Natural killer cell (primary cell): Measurements from ENCODE around the gene CKAP4. TPM values are rescaled to one million over a fixed set of nuclear protein-coding genes. Genes with fewer than 3 reads are reported as not detected.

Experiments used
- ATAC-seq, 3 donors: fragments of 150-1000 bp in 2 of 3; fragments of 200-7000 bp in 1 of 3; cut with Tn5 transposase; 1 replicate in 1 of 3; 2 replicates in 2 of 3; pipeline ENCODE4 v1.10.0; 2021; ENCODE audit warnings: mild to moderate bottlenecking in 2 of 3, moderate library complexity in 2 of 3
- DNase-seq, 2 donors: peaks; one replicate each; pipeline versions ENCODE4 v3.0.0 to v3.0.0-alpha.2; 2013 to 2021; ENCODE audit warnings: mixed read lengths in 1 of 2
- H3K27ac ChIP-seq: one replicate; pipeline ENCODE4 v1.5.1; 2013; ENCODE audit warnings: mild to moderate bottlenecking, low read length
- H3K27me3 ChIP-seq: one replicate; pipeline ENCODE4 v1.6.1; 2013; ENCODE audit warnings: low read length; ENCODE audit not compliant: control insufficient read depth, insufficient read depth
- H3K36me3 ChIP-seq: one replicate; pipeline ENCODE4 v1.6.1; 2013; ENCODE audit warnings: low read length; ENCODE audit not compliant: control insufficient read depth, insufficient read depth
- H3K4me1 ChIP-seq: one replicate; pipeline ENCODE4 v1.6.1; 2013; ENCODE audit warnings: low read length; ENCODE audit not compliant: control insufficient read depth, insufficient read depth
- H3K4me3 ChIP-seq: one replicate; pipeline ENCODE4 v1.5.1; 2013; ENCODE audit warnings: low read length
- H3K9me3 ChIP-seq: one replicate; pipeline ENCODE4 v1.6.1; 2013; ENCODE audit warnings: low read length; ENCODE audit not compliant: control insufficient read depth, insufficient read depth
- H3K27ac Mint-ChIP-seq, 2 donors: one replicate each; pipeline ENCODE4 v1.8.0; 2022; ENCODE audit warnings: mild to moderate bottlenecking in 2 of 2, mixed read lengths in 2 of 2, moderate library complexity in 1 of 2
- H3K27me3 Mint-ChIP-seq, 2 donors: one replicate each; pipeline ENCODE4 v1.8.0; 2022; ENCODE audit warnings: low read depth in 2 of 2, mixed read lengths in 2 of 2
- H3K36me3 Mint-ChIP-seq: one replicate; pipeline ENCODE4 v1.8.0; 2022; ENCODE audit warnings: mixed read lengths
- H3K4me1 Mint-ChIP-seq, 2 donors: one replicate each; pipeline ENCODE4 v1.8.0; 2022; ENCODE audit warnings: mixed read lengths in 2 of 2
- H3K4me3 Mint-ChIP-seq: one replicate; pipeline ENCODE4 v1.8.0; 2022; ENCODE audit warnings: mild to moderate bottlenecking, moderate library complexity, mixed read lengths
- H3K9me3 Mint-ChIP-seq, 2 donors: one replicate each; pipeline ENCODE4 v1.8.0; 2022; ENCODE audit warnings: mixed read lengths in 2 of 2
- WGBS: methylation state at CpG from one replicate; pipeline ENCODE4 v1.1.7; 2013; ENCODE audit warnings: missing lambda C conversion rate; ENCODE audit not compliant: insufficient coverage; 5-methylcytosine and 5-hydroxymethylcytosine counted together
- intact Hi-C: fragments of 100-400 bp; cut with micrococcal nuclease; formaldehyde crosslinking; loops from one replicate; pipeline ENCODE4 v1.14.2; 2022
- total RNA-seq, 4 donors: library from RNA; stranded (reverse); fragments of 120-200 nt in 1 of 4; gene quantifications; one replicate each; pipeline versions ENCODE4 v1.2.3 to v1.2.4, GENCODE V29; 2013 to 2022
- TF ChIP-seq, protein P1 (sequence below): fragments of 200-600 bp; IDR thresholded peaks from one replicate; pipeline ENCODE4 v1.8.0; 2022; ENCODE audit warnings: antibody characterized with exemption

The CKAP4 gene
- total RNA-seq, 3 donors from 2014 or later (not counting 1 experiment from before 2014, with no cell fraction given): 2.0 to 19.4 (median 2.0) TPM

- WGBS: 96% methylated on average over 2 of the region's 4 CpGs
- Histone ChIP-seq H3K9me3 (peaks cover 8% of the 10 kb centered on the region), H3K27ac (no peak overlapping the region), H3K36me3 (no peaks in the 10 kb centered on the region), H3K4me3 (no peak overlapping the region), H3K27me3 (peaks cover 6% of the 10 kb centered on the region), H3K4me1 (no peaks in the 10 kb centered on the region)
- ATAC-seq: peak in 1 of 3 donors; percentile 22
- TF ChIP-seq, protein P1, sequence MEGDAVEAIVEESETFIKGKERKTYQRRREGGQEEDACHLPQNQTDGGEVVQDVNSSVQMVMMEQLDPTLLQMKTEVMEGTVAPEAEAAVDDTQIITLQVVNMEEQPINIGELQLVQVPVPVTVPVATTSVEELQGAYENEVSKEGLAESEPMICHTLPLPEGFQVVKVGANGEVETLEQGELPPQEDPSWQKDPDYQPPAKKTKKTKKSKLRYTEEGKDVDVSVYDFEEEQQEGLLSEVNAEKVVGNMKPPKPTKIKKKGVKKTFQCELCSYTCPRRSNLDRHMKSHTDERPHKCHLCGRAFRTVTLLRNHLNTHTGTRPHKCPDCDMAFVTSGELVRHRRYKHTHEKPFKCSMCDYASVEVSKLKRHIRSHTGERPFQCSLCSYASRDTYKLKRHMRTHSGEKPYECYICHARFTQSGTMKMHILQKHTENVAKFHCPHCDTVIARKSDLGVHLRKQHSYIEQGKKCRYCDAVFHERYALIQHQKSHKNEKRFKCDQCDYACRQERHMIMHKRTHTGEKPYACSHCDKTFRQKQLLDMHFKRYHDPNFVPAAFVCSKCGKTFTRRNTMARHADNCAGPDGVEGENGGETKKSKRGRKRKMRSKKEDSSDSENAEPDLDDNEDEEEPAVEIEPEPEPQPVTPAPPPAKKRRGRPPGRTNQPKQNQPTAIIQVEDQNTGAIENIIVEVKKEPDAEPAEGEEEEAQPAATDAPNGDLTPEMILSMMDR: no peak
- intact Hi-C loops: loop anchor here (1.0 kb wide), 1 partner anchor 55 kb away; no protein-coding TSS in a partner anchor
- Mint-ChIP-seq H3K4me3 (no peak overlapping the region), H3K4me1 (no peaks in the 10 kb centered on the region), H3K27me3 (peaks cover 27 to 32% of the 10 kb centered on the region in 2 donors), H3K27ac (no peak overlapping the region), H3K9me3 (peaks cover 8 to 12% of the 10 kb centered on the region in 2 donors), H3K36me3 (peaks cover 17% of the 10 kb centered on the region)
- no peak for DNase-seq
Observed at GRCh38 chr12:106281804-106282203, 34.0 kb upstream of the CKAP4 start.

GRCh38 chr12:106281056-106281782, 33.4 kb upstream of the CKAP4 start:
- Histone ChIP-seq H3K27ac (no peak overlapping the region), H3K4me1 (no peaks in the 10 kb centered on the region), H3K27me3 (peaks cover 6% of the 10 kb centered on the region), H3K9me3 (peaks cover 8% of the 10 kb centered on the region), H3K36me3 (no peaks in the 10 kb centered on the region), H3K4me3 (no peak overlapping the region)
- H3K27me3 Mint-ChIP-seq: peaks cover 25 to 30% of the 10 kb centered on the region in 2 donors
- 91% methylated on average over 1 of the region's 3 CpGs for WGBS
- peaks cover 8 to 12% of the 10 kb centered on the region in 2 donors for H3K9me3 Mint-ChIP-seq
- H3K36me3 Mint-ChIP-seq: peaks cover 17% of the 10 kb centered on the region
- ATAC-seq (no peak), DNase-seq (no peak)
- no peaks in the 10 kb centered on the region for H3K4me1 Mint-ChIP-seq
- intact Hi-C loops: no loop called here
- TF ChIP-seq, protein P1: no peak
- no peak overlapping the region for H3K4me3 Mint-ChIP-seq
- H3K27ac Mint-ChIP-seq: no peak overlapping the region

DNA sequence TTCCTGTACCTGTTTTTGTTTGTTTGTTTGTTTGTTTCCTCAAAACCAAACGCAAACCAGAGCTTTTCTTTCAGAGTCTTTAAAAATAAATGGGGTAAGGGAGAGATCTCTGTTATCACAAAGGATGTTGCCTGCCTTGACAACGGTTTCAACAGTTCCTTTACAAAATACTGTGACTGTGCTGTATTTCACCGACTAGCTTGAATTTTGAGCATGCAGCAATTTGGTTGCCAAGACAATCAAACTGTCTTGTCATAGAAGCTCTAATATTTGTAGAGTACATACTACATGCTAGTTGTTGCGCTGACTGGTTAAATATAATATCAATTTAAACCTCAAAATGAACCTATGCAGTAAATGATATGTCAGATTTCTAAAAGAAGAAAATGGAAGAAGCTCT, 32.3 kb upstream of the CKAP4 start:
- no peak overlapping the region for H3K4me3 Mint-ChIP-seq
- DNase-seq (no peak), ATAC-seq (peak in 1 of 3 donors; percentile 37)
- H3K27me3 Mint-ChIP-seq: peaks cover 15 to 26% of the 10 kb centered on the region in 2 donors
- Histone ChIP-seq H3K4me1 (no peaks in the 10 kb centered on the region), H3K27ac (no peak overlapping the region), H3K4me3 (no peak overlapping the region), H3K9me3 (peaks cover 8% of the 10 kb centered on the region), H3K36me3 (no peaks in the 10 kb centered on the region), H3K27me3 (peaks cover 6% of the 10 kb centered on the region)
- TF ChIP-seq, protein P1: no peak
- H3K4me1 Mint-ChIP-seq: no peaks in the 10 kb centered on the region
- WGBS: 92% methylated on average over 3 of the region's 4 CpGs
- intact Hi-C loops: no loop called here
- peaks cover 8 to 12% of the 10 kb centered on the region in 2 donors for H3K9me3 Mint-ChIP-seq
- H3K36me3 Mint-ChIP-seq: peaks cover 17% of the 10 kb centered on the region
- no peak overlapping the region for H3K27ac Mint-ChIP-seq
